ENCODE data around the gene TNNI3.

GRCh38 chr19:55109527-55110291 is 47.8 kb downstream of the TNNI3 start:
- TF ChIP-seq CTCF (IDR thresholded peaks at IDR 0.05; ENCODE audit: low read depth, low read length) (no peak), EZH2phosphoT487 (IDR thresholded peaks at IDR 0.05; ENCODE audit: low read depth) (no peak)

Data from OCI-LY3 (cell line).